SKM-1 treated with dmso at 0.1 percent for 144 hours (cell line): ENCODE data around the gene SEC14L5.

ENCODE experiments used
- DNase-seq: peaks from one replicate; lab custom pipeline; 2025; ENCODE audit not compliant: unreplicated experiment; lab: John Stamatoyannopoulos, UW

Gene SEC14L5

GRCh38 chr16:5065813-5066212 is 107.7 kb downstream of the SEC14L5 start, which contains the start of gene C16orf89:
TSS of gene C16orf89 (minus strand) at chr16:5065956. CDS start at chr16:5065908, 48 bp downstream.
- no peak for DNase-seq

GRCh38 chr16:5066511-5066910 is 108.4 kb downstream of the SEC14L5 start:
- no peak for DNase-seq
